Chondrocyte (in vitro differentiated cells): ENCODE results near the gene TSC2. TPM values are rescaled to one million over a fixed set of nuclear protein-coding genes. Genes with fewer than 3 reads are reported as not detected.
"Not testable (repeated sequence)": the region's sequence is repeated elsewhere in the genome, so short reads cannot be mapped to it uniquely, and the experiment has no call there.

Source experiments
- DNase-seq: peaks from one replicate; pipeline ENCODE4 v3.0.0; 2021; ENCODE audit warnings: mixed read lengths, low spot score
- H3K27ac Mint-ChIP-seq: one replicate; pipeline ENCODE4 v1.8.0; 2021; ENCODE audit warnings: mild to moderate bottlenecking, moderate library complexity, mixed read lengths; ENCODE audit not compliant: unreplicated experiment
- H3K27me3 Mint-ChIP-seq: 2 replicates; pipeline ENCODE4 v1.8.0; 2021; ENCODE audit warnings: low read depth, mixed read lengths
- H3K36me3 Mint-ChIP-seq: 2 replicates; pipeline ENCODE4 v1.8.0; 2021; ENCODE audit warnings: low read depth, mixed read lengths
- H3K4me1 Mint-ChIP-seq: 2 replicates; pipeline ENCODE4 v1.8.0; 2021; ENCODE audit warnings: low read depth, mild to moderate bottlenecking, mixed read lengths
- H3K4me3 Mint-ChIP-seq: one replicate; pipeline ENCODE4 v1.8.0; 2021; ENCODE audit warnings: mild to moderate bottlenecking, moderate library complexity, mixed read lengths; ENCODE audit not compliant: unreplicated experiment
- H3K9me3 Mint-ChIP-seq: 2 replicates; pipeline ENCODE4 v1.8.0; 2021; ENCODE audit warnings: low read depth, mixed read lengths
- total RNA-seq: library from RNA; stranded (reverse); gene quantifications from 3 replicates; pipeline ENCODE4 v1.2.1, GENCODE V29; 2021
- TF ChIP-seq, protein P1 (sequence below): fragments of 200-600 bp; sonication (generic); IDR thresholded peaks from 2 replicates; pipeline ENCODE4 v1.5.0; 2021; ENCODE audit warnings: antibody characterized with exemption, mild to moderate bottlenecking, moderate library complexity

The TSC2 gene
- total RNA-seq, 1 donor from 2014 or later: 108 TPM

DNA sequence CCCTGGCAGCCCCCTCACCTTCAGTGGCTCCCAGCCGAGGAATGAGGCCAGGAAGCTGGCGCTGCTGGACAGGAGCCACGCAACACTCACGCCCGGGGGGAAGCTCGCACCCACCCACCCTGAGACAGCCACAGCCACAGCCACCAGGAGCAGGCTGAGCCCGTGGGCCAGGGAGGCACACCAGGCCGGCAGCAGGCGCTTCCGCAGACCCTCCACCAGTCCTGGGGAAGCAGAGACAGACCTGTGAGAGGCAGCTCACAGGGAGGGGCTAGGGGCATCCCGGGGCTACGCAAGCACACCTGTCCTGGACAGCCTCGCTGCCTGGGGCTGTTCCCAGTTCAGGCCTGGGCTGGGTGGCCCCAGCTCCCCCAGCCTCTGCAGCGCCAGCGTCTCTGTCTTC, 46.0 kb downstream of the TSC2 start:
- TF ChIP-seq, protein P1, sequence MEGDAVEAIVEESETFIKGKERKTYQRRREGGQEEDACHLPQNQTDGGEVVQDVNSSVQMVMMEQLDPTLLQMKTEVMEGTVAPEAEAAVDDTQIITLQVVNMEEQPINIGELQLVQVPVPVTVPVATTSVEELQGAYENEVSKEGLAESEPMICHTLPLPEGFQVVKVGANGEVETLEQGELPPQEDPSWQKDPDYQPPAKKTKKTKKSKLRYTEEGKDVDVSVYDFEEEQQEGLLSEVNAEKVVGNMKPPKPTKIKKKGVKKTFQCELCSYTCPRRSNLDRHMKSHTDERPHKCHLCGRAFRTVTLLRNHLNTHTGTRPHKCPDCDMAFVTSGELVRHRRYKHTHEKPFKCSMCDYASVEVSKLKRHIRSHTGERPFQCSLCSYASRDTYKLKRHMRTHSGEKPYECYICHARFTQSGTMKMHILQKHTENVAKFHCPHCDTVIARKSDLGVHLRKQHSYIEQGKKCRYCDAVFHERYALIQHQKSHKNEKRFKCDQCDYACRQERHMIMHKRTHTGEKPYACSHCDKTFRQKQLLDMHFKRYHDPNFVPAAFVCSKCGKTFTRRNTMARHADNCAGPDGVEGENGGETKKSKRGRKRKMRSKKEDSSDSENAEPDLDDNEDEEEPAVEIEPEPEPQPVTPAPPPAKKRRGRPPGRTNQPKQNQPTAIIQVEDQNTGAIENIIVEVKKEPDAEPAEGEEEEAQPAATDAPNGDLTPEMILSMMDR: no peak
- H3K9me3 Mint-ChIP-seq: no peaks in the 10 kb centered on the region
- DNase-seq: no peak
- no peaks in the 10 kb centered on the region for H3K27me3 Mint-ChIP-seq
- H3K36me3 Mint-ChIP-seq: peaks cover 13% of the 10 kb centered on the region
- H3K27ac Mint-ChIP-seq: no peak overlapping the region
- H3K4me3 Mint-ChIP-seq: no peak overlapping the region
- H3K4me1 Mint-ChIP-seq: no peaks in the 10 kb centered on the region

DNA sequence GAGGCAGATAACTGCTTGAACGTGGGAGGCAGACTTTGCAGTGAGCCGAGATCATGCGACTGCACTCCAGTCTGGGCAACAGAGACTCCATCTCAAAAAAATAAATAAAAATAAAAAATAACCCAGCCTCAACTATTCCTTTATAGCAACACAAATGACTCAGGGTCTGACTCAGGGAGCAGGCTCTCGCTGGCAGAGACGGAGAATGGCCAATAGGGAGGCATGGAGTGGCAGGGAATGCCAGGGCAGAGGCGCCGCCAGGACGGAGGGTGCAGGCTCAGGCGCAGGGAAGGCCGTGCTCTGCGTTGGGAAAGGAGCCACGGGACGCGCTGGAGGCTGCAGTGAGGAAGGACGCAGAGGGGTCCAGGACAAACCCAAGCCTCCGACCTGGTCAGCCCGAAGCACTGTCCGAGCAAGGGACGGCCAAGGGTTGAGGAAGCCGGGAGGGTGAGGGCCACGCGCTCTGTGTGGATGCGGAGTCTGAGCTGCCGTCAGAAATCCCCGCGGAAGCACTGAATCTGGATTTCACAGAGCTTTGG, 47.6 kb downstream of the TSC2 start:
- no peaks in the 10 kb centered on the region for H3K9me3 Mint-ChIP-seq
- H3K4me1 Mint-ChIP-seq: no peaks in the 10 kb centered on the region
- no peak for DNase-seq
- H3K27me3 Mint-ChIP-seq: no peaks in the 10 kb centered on the region
- no peak overlapping the region for H3K4me3 Mint-ChIP-seq
- TF ChIP-seq, protein P1: no peak
- no peak overlapping the region for H3K27ac Mint-ChIP-seq
- peaks cover 13% of the 10 kb centered on the region for H3K36me3 Mint-ChIP-seq

DNA sequence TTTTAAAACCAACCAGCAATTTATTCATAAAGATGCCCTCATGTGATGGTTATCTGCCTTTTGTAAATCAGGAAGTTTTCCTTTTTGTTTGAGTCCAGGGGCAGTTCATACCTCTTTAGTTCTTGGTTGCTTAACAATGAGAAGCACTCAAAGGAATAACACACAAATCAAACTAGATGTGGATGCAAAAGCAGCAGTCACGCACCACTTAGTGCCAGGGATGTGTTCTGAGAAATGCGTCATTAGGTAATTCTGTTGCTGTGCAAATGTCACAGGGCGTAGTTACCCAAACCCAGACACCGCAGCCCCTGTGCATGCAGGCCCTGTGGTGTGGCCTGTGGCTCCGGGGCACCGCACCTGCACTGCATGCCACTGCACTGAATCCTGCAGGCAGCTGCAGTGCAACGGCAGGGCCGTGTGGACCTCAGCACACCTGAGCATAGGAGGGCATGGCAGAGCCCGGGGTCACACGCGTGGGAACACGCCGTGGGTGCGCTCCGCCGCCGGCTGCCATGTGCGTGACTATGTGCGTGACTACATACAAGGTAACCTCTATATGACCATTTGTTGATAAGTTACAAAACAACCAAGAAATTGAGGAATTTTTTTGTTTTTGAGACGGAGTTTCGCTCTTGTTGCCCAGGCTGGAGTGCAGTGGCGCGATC, 48.3 kb downstream of the TSC2 start:
- DNase-seq: no peak
- Mint-ChIP-seq H3K9me3 (no peaks in the 10 kb centered on the region), H3K27me3 (no peaks in the 10 kb centered on the region), H3K36me3 (peaks cover 13% of the 10 kb centered on the region), H3K27ac (no peak overlapping the region), H3K4me1 (no peaks in the 10 kb centered on the region), H3K4me3 (no peak overlapping the region)
- TF ChIP-seq, protein P1: no peak

DNA sequence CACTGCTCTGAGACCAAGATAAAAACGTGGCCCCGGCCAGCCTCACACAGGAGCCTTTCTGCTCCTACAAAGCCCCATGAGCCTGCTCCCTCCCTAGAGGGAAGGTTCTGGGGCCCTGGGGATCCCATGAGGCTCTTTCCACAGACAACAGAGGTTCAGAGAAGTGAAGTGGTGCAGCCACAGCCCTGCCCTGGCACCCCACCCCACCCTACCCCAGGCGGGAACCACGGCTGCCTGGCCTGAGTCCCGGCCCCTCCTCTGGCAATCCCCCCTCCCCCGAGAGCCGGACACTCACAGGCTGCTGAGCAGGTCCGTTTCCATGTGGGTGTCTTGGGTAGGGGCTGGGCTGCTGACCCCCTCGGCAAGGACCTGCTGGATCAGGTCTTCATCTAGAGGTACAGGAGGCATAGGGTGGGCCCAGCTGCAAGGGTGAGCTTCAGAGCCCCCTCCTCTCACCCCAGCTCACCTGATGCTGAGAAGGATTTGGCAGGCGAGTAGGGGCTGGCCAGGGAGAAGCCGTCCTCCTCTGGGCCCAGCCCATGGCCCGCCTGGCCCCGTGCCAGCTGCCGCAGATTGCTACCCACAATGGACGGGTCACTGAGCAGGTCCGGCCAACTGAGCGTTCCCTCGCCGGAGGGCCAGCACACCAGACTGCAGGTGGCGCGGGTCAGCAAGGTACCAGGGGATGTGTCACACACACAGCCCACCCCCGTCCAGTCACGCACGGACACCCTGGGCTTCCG, 49.2 kb downstream of the TSC2 start:
- H3K9me3 Mint-ChIP-seq: no peaks in the 10 kb centered on the region
- H3K4me3 Mint-ChIP-seq: no peak overlapping the region
- no peak overlapping the region for H3K27ac Mint-ChIP-seq
- no peaks in the 10 kb centered on the region for H3K27me3 Mint-ChIP-seq
- H3K4me1 Mint-ChIP-seq: no peaks in the 10 kb centered on the region
- TF ChIP-seq, protein P1: no peak
- no peak for DNase-seq
- peaks cover 16% of the 10 kb centered on the region for H3K36me3 Mint-ChIP-seq

DNA sequence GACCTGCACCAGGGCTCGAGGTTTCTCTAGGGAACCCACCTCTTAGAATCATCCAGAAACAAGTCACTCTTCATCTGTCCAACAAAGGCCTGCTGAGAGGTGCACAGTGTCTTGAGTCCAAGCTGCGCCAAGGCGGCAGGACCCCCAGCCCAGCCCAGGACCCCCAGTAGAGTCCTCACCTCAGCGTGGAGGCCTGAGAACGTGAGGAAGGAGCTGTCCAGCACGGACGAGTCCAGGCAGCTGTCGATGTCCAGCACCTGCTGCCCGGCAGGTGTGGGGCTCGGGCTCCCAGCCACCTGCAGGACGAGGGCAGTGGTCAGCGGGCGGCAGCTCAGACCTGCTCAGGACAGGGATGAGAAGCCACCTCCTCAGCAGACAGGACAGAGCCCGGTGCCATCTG, 49.9 kb downstream of the TSC2 start:
- H3K4me3 Mint-ChIP-seq, DNase-seq, H3K4me1 Mint-ChIP-seq, H3K9me3 Mint-ChIP-seq, H3K27ac Mint-ChIP-seq, H3K27me3 Mint-ChIP-seq: not testable (repeated sequence)
- H3K36me3 Mint-ChIP-seq: peaks cover 16% of the 10 kb centered on the region

DNA sequence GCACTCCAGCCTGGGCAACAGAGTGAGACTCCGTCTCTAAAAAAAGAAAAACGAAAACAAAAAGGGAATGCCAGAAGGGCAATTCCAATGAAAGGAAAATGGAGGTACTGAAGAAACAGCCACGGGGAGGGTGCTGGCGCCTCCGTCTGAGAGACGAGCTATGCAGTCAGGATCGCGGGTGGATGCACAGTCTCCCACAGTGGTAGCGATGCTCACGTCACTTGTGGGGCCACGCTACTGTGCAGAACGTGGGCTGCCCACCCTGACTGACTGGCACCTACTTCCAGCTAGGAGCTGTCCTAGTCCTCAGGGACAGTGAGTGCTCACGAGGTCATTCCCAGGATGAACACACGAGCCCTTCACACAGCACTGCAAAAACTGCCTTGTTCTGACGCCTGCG, 53.8 kb downstream of the TSC2 start:
- H3K27ac Mint-ChIP-seq, H3K4me1 Mint-ChIP-seq, H3K36me3 Mint-ChIP-seq, DNase-seq, H3K4me3 Mint-ChIP-seq, H3K27me3 Mint-ChIP-seq, H3K9me3 Mint-ChIP-seq: not testable (repeated sequence)
